ENCODE results near the gene GPN2.

GRCh38 chr1:26828411-26828991 lies 61.6 kb downstream of the GPN2 start:
- TF ChIP-seq CTCF (IDR thresholded peaks at IDR 0.05) = no peak
- no peak for TF ChIP-seq POLR2AphosphoS5 (IDR thresholded peaks at IDR 0.05; ENCODE audit: low read depth, low read length)
